HepG2 (cell line): ENCODE results near the gene SATB2. TPM values are rescaled to one million over a fixed set of nuclear protein-coding genes. Genes with fewer than 3 reads are reported as not detected.

Source experiments
- ATAC-seq: fragments of 200-7000 bp; cut with Tn5 transposase; 3 replicates; pipeline ENCODE4 v1.9.1; 2020; ENCODE audit warnings: mild to moderate bottlenecking, moderate library complexity
- BruUV-seq: library from RNA; stranded (reverse); fragments of 400-500 nt; replicated peaks from 2 replicates; lab custom pipeline; 2021; lab: Mats Ljungman, UMichigan
- CTCF ChIA-PET: fragments of 300-600 bp; formaldehyde crosslinking; extraction: SDS; loops from one replicate; lab custom pipeline; 2021; ENCODE audit warnings: low total read pairs, inconsistent platforms, low intra/inter-chr PET ratio; lab: Yijun Ruan, JAX
- POLR2A ChIA-PET: fragments of 350-600 bp; sonication (Branson Sonifier 250); formaldehyde crosslinking; loops from one replicate; lab custom pipeline; 2020; ENCODE audit warnings: antibody characterized with exemption, inconsistent platforms; lab: Yijun Ruan, JAX
- DNase-seq: peaks from one replicate; pipeline ENCODE4 v3.0.0-alpha.2; 2015; ENCODE audit warnings: low spot score
- FAIRE-seq: peaks from 3 replicates; lab custom pipeline; 2011; peaks lifted over from hg19 to GRCh38; lab: Jason Lieb, UNC
- H2AFZ ChIP-seq: one replicate; pipeline ENCODE4 v1.6.1; 2011; ENCODE audit warnings: low read length, inconsistent platforms
- H3K27ac ChIP-seq: fragments of 300-600 bp; 3 replicates; pipeline ENCODE4 v1.8.0; 2011; ENCODE audit warnings: mixed run types, mild to moderate bottlenecking, mixed read lengths, low read length, inconsistent platforms; ENCODE audit not compliant: insufficient read depth; ENCODE audit errors: extremely low read length
- H3K27me3 ChIP-seq, 2 experiments: fragments of 200-600 bp in 1 of 2; 2 replicates in 1 of 2; 3 replicates in 1 of 2; pipeline versions ENCODE4 v1.6.0 to v1.8.0; 2011; ENCODE audit warnings: low read length in 2 of 2, mild to moderate bottlenecking in 2 of 2, moderate library complexity in 2 of 2, inconsistent platforms in 1 of 2; ENCODE audit not compliant: insufficient read depth in 2 of 2, control insufficient read depth in 1 of 2
- H3K36me3 ChIP-seq, 2 experiments: fragments of 200-600 bp in 1 of 2; replicated peaks in 1 of 2; 2 replicates in 1 of 2; 3 replicates in 1 of 2; pipeline versions ENCODE4 v1.5.1 to v1.8.0; 2011; ENCODE audit warnings: low read length in 2 of 2, inconsistent platforms in 1 of 2; ENCODE audit not compliant: insufficient read depth in 2 of 2, control insufficient read depth in 1 of 2
- H3K4me1 ChIP-seq: 2 replicates; pipeline ENCODE4 v1.5.1; 2012; ENCODE audit warnings: low read length, inconsistent platforms; ENCODE audit not compliant: insufficient read depth
- H3K4me2 ChIP-seq: 2 replicates; pipeline ENCODE4 v1.6.0; 2011; ENCODE audit warnings: low read depth, low read length, inconsistent platforms
- H3K4me3 ChIP-seq, 3 experiments: fragments of 200-600 bp in 1 of 3; sonication (generic), shearing (Covaris generic) in 1 of 3; replicated peaks in 1 of 3; 2 replicates each; pipeline ENCODE4 v1.5.1; 2011 to 2016; ENCODE audit warnings: low read length in 3 of 3, inconsistent platforms in 2 of 3, low read depth in 2 of 3, mild to moderate bottlenecking in 2 of 3, control low read depth in 1 of 3, mixed read lengths in 1 of 3; ENCODE audit not compliant: insufficient read depth in 1 of 3
- H3K79me2 ChIP-seq: one replicate; pipeline ENCODE4 v1.6.1; 2011; ENCODE audit warnings: low read length, inconsistent platforms; ENCODE audit not compliant: insufficient read depth
- H3K9ac ChIP-seq: 2 replicates; pipeline ENCODE4 v1.6.0; 2011; ENCODE audit warnings: mild to moderate bottlenecking, low read depth, low read length, inconsistent platforms; ENCODE audit not compliant: insufficient read depth
- H3K9me3 ChIP-seq: 2 replicates; pipeline ENCODE4 v1.5.1; 2012; ENCODE audit warnings: mild to moderate bottlenecking, low read length
- H4K20me1 ChIP-seq: 2 replicates; pipeline ENCODE4 v1.6.0; 2011; ENCODE audit warnings: inconsistent platforms, mild to moderate bottlenecking, low read length, moderate library complexity; ENCODE audit not compliant: insufficient read depth
- CCAR2 ChIP-seq: fragments of 200-400 bp; formaldehyde crosslinking; optimal IDR thresholded peaks from 2 replicates; pipeline ENCODE3; 2018; ENCODE audit warnings: low read depth, mild to moderate bottlenecking, low read length, moderate library complexity
- CREM ChIP-seq, 2 experiments: sonication (generic) in 1 of 2; formaldehyde crosslinking in 1 of 2; IDR thresholded peaks; 2 replicates each; pipeline versions ENCODE4 v1.4.0 to v1.6.1; 2016 to 2020; ENCODE audit warnings: antibody characterized with exemption in 1 of 2, mild to moderate bottlenecking in 1 of 2, missing genetic modification reagents in 1 of 2
- ETV5 ChIP-seq: IDR thresholded peaks from 2 replicates; pipeline ENCODE4 v1.6.1; 2018; ENCODE audit warnings: missing biosample characterization, missing genetic modification reagents, inconsistent platforms, borderline replicate concordance
- GATA4 ChIP-seq: sonication (generic); IDR thresholded peaks from 2 replicates; pipeline ENCODE4 v1.6.1; 2016; ENCODE audit warnings: antibody characterized with exemption, low read depth, borderline replicate concordance
- JDP2 ChIP-seq: sonication (generic); formaldehyde crosslinking; IDR thresholded peaks from 2 replicates; pipeline ENCODE4 v1.8.1; 2022; ENCODE audit warnings: missing genetic modification reagents, borderline replicate concordance
- NONO ChIP-seq, 2 experiments: fragments of 450-650 bp in 1 of 2; sonication (generic) in 1 of 2; formaldehyde crosslinking in 1 of 2; IDR thresholded peaks in 1 of 2; conservative IDR thresholded peaks in 1 of 2; 2 replicates each; pipeline versions ENCODE4 v1.6.1 to v1.8.0; 2017 to 2022; ENCODE audit warnings: mild to moderate bottlenecking in 1 of 2, missing genetic modification reagents in 1 of 2, moderate library complexity in 1 of 2
- ONECUT2 ChIP-seq: sonication (generic); formaldehyde crosslinking; IDR thresholded peaks from 2 replicates; pipeline ENCODE4 v1.4.0; 2020; ENCODE audit warnings: missing genetic modification reagents
- SMAD9 ChIP-seq: sonication (generic); formaldehyde crosslinking; IDR thresholded peaks from 2 replicates; pipeline ENCODE4 v1.5.1; 2020; ENCODE audit warnings: mild to moderate bottlenecking, missing genetic modification reagents
- ZMYM3 ChIP-seq: sonication (generic); formaldehyde crosslinking; IDR thresholded peaks from 2 replicates; pipeline ENCODE4 v1.5.1; 2020; ENCODE audit warnings: mild to moderate bottlenecking, missing genetic modification reagents
- WGBS: methylation state at CpG from one replicate; pipeline ENCODE4 v1.1.6; 2017; ENCODE audit warnings: low lambda C conversion rate; 5-methylcytosine and 5-hydroxymethylcytosine counted together
- in situ Hi-C: cut with HindIII; loops from 2 replicates; pipeline ENCODE4 v1.10.0; 2017; ENCODE audit warnings: low pct_unique_long_range_greater_than_20kb; ENCODE audit not compliant: extremely low pct_ligation_motif_present
- intact Hi-C: fragments of 100-400 bp; cut with micrococcal nuclease; formaldehyde crosslinking; loops from one replicate; pipeline ENCODE4 v1.10.0; 2022; ENCODE audit not compliant: unreplicated experiment
- polyA plus RNA-seq, 8 experiments: library from polyadenylated mRNA; depleted of rRNA in 3 of 8; stranded (reverse) in 7 of 8; unstranded in 1 of 8; fragments of >200 nt; fragmentation: Illumina TruSeq in 4 of 8; extraction: Trizol in 4 of 8; gene quantifications; 2 replicates each; pipeline versions ENCODE4 v1.2.1 to v1.2.3, GENCODE V29; 2011 to 2016; ENCODE audit warnings: low read depth in 4 of 8, missing spikeins in 1 of 8, mixed read lengths in 1 of 8; ENCODE audit not compliant: insufficient read depth in 1 of 8
- total RNA-seq, 5 experiments: library from RNA; depleted of rRNA; stranded (reverse); fragments of >200 nt; fragmentation: Illumina TruSeq; extraction: Trizol; gene quantifications; 2 replicates each; pipeline ENCODE4 v1.2.3, GENCODE V29; 2016; ENCODE audit warnings: low read depth in 1 of 5
- TF ChIP-seq, protein P1 (sequence below): IDR thresholded peaks from 2 replicates; pipeline ENCODE4 v1.6.1; 2016; ENCODE audit warnings: low read depth, missing genetic modification reagents, missing compliant biosample characterization
- TF ChIP-seq, protein P2 (sequence below): sonication (generic); formaldehyde crosslinking; conservative IDR thresholded peaks from 2 replicates; pipeline ENCODE4 v1.8.0; 2022; ENCODE audit warnings: low read depth, missing genetic modification reagents
- TF ChIP-seq, protein P3 (sequence below): sonication (generic); formaldehyde crosslinking; IDR thresholded peaks from 2 replicates; pipeline ENCODE4 v1.5.1; 2020; ENCODE audit warnings: mild to moderate bottlenecking, missing genetic modification reagents, moderate library complexity

SATB2 gene
- total and polyA plus RNA-seq, 2 of the 13 experiments (the other 11 are each of a cell fraction or from before 2014, with no cell fraction given): 2.5 to 5.5 TPM

DNA sequence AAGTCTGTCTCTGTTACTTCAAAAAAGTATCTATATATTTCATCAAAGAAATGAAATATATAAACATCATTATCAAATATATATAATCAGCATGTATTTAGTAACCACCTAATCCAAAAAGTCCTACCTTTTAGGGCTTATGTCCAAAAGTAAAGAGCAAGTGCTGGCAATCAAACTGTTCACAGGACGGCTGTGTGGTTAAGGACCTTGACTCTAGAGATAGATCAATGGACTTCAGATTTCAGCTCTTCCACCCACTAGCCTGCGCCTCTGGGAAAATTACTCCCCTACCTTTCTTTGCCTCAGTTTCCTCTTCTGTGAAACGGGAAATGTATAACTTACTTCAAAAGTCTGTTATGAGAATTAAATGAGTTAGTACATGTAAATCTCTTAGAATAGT, 29.4 kb downstream of the SATB2 start:
- no peak overlapping the region for H3K27ac ChIP-seq
- BruUV-seq: no TSS peak
- FAIRE-seq: no peak
- no peak overlapping the region for H2AFZ ChIP-seq
- no peaks in the 10 kb centered on the region for H3K27me3 ChIP-seq
- in situ Hi-C loops: no loop called here
- intact Hi-C loops: no loop called here
- POLR2A ChIA-PET: no interaction called here
- H3K79me2 ChIP-seq: no peaks in the 10 kb centered on the region
- no peaks in the 10 kb centered on the region for H3K4me1 ChIP-seq
- no peaks in the 10 kb centered on the region for H3K36me3 ChIP-seq
- no peak for ATAC-seq
- no peak overlapping the region for H3K4me3 ChIP-seq
- H4K20me1 ChIP-seq: no peaks in the 10 kb centered on the region
- no peak overlapping the region for H3K9ac ChIP-seq
- no peak for DNase-seq
- no peak overlapping the region for H3K4me2 ChIP-seq
- WGBS: 80% methylated on average over 3 of the region's 3 CpGs
- CTCF ChIA-PET: no interaction called here
- H3K9me3 ChIP-seq: no peaks in the 10 kb centered on the region
- TF ChIP-seq, protein P1, sequence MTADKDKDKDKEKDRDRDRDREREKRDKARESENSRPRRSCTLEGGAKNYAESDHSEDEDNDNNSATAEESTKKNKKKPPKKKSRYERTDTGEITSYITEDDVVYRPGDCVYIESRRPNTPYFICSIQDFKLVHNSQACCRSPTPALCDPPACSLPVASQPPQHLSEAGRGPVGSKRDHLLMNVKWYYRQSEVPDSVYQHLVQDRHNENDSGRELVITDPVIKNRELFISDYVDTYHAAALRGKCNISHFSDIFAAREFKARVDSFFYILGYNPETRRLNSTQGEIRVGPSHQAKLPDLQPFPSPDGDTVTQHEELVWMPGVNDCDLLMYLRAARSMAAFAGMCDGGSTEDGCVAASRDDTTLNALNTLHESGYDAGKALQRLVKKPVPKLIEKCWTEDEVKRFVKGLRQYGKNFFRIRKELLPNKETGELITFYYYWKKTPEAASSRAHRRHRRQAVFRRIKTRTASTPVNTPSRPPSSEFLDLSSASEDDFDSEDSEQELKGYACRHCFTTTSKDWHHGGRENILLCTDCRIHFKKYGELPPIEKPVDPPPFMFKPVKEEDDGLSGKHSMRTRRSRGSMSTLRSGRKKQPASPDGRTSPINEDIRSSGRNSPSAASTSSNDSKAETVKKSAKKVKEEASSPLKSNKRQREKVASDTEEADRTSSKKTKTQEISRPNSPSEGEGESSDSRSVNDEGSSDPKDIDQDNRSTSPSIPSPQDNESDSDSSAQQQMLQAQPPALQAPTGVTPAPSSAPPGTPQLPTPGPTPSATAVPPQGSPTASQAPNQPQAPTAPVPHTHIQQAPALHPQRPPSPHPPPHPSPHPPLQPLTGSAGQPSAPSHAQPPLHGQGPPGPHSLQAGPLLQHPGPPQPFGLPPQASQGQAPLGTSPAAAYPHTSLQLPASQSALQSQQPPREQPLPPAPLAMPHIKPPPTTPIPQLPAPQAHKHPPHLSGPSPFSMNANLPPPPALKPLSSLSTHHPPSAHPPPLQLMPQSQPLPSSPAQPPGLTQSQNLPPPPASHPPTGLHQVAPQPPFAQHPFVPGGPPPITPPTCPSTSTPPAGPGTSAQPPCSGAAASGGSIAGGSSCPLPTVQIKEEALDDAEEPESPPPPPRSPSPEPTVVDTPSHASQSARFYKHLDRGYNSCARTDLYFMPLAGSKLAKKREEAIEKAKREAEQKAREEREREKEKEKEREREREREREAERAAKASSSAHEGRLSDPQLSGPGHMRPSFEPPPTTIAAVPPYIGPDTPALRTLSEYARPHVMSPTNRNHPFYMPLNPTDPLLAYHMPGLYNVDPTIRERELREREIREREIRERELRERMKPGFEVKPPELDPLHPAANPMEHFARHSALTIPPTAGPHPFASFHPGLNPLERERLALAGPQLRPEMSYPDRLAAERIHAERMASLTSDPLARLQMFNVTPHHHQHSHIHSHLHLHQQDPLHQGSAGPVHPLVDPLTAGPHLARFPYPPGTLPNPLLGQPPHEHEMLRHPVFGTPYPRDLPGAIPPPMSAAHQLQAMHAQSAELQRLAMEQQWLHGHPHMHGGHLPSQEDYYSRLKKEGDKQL (CRISPR knock-in tag): no peak
- no peak for TF ChIP-seq JDP2 (CRISPR knock-in tag)
- no peak for TF ChIP-seq CCAR2
- no peak for TF ChIP-seq GATA4
- TF ChIP-seq NONO (IDR thresholded peaks at IDR 0.05): no peak
- no peak for TF ChIP-seq NONO (CRISPR knock-in tag; conservative IDR thresholded peaks at IDR 0.05)
- TF ChIP-seq CREM (IDR thresholded peaks at IDR 0.05): no peak
- no peak for TF ChIP-seq CREM (CRISPR knock-in tag; IDR thresholded peaks at IDR 0.05)
- TF ChIP-seq, protein P2, sequence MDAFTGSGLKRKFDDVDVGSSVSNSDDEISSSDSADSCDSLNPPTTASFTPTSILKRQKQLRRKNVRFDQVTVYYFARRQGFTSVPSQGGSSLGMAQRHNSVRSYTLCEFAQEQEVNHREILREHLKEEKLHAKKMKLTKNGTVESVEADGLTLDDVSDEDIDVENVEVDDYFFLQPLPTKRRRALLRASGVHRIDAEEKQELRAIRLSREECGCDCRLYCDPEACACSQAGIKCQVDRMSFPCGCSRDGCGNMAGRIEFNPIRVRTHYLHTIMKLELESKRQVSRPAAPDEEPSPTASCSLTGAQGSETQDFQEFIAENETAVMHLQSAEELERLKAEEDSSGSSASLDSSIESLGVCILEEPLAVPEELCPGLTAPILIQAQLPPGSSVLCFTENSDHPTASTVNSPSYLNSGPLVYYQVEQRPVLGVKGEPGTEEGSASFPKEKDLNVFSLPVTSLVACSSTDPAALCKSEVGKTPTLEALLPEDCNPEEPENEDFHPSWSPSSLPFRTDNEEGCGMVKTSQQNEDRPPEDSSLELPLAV (CRISPR knock-in tag): no peak
- TF ChIP-seq ETV5 (CRISPR knock-in tag): no peak
- TF ChIP-seq ZMYM3 (CRISPR knock-in tag): no peak
- no peak for TF ChIP-seq ONECUT2 (CRISPR knock-in tag)
- TF ChIP-seq SMAD9 (CRISPR knock-in tag): no peak
- TF ChIP-seq, protein P3, sequence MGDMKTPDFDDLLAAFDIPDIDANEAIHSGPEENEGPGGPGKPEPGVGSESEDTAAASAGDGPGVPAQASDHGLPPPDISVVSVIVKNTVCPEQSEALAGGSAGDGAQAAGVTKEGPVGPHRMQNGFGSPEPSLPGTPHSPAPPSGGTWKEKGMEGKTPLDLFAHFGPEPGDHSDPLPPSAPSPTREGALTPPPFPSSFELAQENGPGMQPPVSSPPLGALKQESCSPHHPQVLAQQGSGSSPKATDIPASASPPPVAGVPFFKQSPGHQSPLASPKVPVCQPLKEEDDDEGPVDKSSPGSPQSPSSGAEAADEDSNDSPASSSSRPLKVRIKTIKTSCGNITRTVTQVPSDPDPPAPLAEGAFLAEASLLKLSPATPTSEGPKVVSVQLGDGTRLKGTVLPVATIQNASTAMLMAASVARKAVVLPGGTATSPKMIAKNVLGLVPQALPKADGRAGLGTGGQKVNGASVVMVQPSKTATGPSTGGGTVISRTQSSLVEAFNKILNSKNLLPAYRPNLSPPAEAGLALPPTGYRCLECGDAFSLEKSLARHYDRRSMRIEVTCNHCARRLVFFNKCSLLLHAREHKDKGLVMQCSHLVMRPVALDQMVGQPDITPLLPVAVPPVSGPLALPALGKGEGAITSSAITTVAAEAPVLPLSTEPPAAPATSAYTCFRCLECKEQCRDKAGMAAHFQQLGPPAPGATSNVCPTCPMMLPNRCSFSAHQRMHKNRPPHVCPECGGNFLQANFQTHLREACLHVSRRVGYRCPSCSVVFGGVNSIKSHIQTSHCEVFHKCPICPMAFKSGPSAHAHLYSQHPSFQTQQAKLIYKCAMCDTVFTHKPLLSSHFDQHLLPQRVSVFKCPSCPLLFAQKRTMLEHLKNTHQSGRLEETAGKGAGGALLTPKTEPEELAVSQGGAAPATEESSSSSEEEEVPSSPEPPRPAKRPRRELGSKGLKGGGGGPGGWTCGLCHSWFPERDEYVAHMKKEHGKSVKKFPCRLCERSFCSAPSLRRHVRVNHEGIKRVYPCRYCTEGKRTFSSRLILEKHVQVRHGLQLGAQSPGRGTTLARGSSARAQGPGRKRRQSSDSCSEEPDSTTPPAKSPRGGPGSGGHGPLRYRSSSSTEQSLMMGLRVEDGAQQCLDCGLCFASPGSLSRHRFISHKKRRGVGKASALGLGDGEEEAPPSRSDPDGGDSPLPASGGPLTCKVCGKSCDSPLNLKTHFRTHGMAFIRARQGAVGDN (CRISPR knock-in tag): no peak
